ENCODE results near the gene SEMA3G.

The SEMA3G gene

DNA sequence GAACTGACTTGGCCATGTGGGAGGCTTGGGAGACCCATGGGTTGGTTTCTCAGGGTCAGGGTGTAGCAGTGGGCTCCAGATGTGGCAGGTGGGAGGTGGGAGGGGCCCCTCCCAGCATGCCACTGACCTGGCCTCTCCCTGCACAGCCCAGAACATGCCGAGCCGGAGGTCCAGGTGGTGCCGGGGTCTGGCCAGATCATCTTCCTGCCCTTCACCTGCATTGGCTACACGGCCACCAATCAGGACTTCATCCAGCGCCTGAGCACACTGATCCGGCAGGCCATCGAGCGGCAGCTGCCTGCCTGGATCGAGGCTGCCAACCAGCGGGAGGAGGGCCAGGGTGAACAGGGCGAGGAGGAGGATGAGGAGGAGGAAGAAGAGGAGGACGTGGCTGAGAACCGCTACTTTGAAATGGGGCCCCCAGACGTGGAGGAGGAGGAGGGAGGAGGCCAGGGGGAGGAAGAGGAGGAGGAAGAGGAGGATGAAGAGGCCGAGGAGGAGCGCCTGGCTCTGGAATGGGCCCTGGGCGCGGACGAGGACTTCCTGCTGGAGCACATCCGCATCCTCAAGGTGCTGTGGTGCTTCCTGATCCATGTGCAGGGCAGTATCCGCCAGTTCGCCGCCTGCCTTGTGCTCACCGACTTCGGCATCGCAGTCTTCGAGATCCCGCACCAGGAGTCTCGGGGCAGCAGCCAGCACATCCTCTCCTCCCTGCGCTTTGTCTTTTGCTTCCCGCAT lies 42.3 kb upstream of the SEMA3G start:
- TF ChIP-seq TAF1 (IDR thresholded peaks at IDR 0.05; ENCODE audit: borderline replicate concordance, insufficient read depth, low read length), result no peak
- TF ChIP-seq FOXP2 (optimal IDR thresholded peaks at IDR 0.05; ENCODE audit: borderline replicate concordance, extremely low read depth, extremely low read length, insufficient read depth), result no peak
- TF ChIP-seq, protein P1, sequence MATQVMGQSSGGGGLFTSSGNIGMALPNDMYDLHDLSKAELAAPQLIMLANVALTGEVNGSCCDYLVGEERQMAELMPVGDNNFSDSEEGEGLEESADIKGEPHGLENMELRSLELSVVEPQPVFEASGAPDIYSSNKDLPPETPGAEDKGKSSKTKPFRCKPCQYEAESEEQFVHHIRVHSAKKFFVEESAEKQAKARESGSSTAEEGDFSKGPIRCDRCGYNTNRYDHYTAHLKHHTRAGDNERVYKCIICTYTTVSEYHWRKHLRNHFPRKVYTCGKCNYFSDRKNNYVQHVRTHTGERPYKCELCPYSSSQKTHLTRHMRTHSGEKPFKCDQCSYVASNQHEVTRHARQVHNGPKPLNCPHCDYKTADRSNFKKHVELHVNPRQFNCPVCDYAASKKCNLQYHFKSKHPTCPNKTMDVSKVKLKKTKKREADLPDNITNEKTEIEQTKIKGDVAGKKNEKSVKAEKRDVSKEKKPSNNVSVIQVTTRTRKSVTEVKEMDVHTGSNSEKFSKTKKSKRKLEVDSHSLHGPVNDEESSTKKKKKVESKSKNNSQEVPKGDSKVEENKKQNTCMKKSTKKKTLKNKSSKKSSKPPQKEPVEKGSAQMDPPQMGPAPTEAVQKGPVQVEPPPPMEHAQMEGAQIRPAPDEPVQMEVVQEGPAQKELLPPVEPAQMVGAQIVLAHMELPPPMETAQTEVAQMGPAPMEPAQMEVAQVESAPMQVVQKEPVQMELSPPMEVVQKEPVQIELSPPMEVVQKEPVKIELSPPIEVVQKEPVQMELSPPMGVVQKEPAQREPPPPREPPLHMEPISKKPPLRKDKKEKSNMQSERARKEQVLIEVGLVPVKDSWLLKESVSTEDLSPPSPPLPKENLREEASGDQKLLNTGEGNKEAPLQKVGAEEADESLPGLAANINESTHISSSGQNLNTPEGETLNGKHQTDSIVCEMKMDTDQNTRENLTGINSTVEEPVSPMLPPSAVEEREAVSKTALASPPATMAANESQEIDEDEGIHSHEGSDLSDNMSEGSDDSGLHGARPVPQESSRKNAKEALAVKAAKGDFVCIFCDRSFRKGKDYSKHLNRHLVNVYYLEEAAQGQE (IDR thresholded peaks at IDR 0.05; ENCODE audit: insufficient read depth in 1 of 2, low read depth in 2 of 2, low read length in 2 of 2), result no peak
- no peak for TF ChIP-seq POLR2AphosphoS5 (IDR thresholded peaks at IDR 0.05; ENCODE audit: low read depth, low read length)
- no peak for TF ChIP-seq SIN3A (IDR thresholded peaks at IDR 0.05; ENCODE audit: borderline replicate concordance, insufficient read depth, low read length)

- TF ChIP-seq FOXP2 (optimal IDR thresholded peaks at IDR 0.05; ENCODE audit: borderline replicate concordance, extremely low read depth, extremely low read length, insufficient read depth) (no peak), SIN3A (IDR thresholded peaks at IDR 0.05; ENCODE audit: borderline replicate concordance, insufficient read depth, low read length) (no peak), TAF1 (IDR thresholded peaks at IDR 0.05; ENCODE audit: borderline replicate concordance, insufficient read depth, low read length) (no peak), POLR2AphosphoS5 (IDR thresholded peaks at IDR 0.05; ENCODE audit: low read depth, low read length) (no peak)
- TF ChIP-seq, protein P1 (IDR thresholded peaks at IDR 0.05; ENCODE audit: insufficient read depth in 1 of 2, low read depth in 2 of 2, low read length in 2 of 2), result no peak
Measured at GRCh38 chr3:52484680-52485461, 40.0 kb upstream of the SEMA3G start.

GRCh38 chr3:52483577-52484381 lies 38.9 kb upstream of the SEMA3G start:
- TF ChIP-seq FOXP2 (optimal IDR thresholded peaks at IDR 0.05; ENCODE audit: borderline replicate concordance, extremely low read depth, extremely low read length, insufficient read depth), result no peak
- TF ChIP-seq TAF1 (IDR thresholded peaks at IDR 0.05; ENCODE audit: borderline replicate concordance, insufficient read depth, low read length), result no peak
- no peak for TF ChIP-seq SIN3A (IDR thresholded peaks at IDR 0.05; ENCODE audit: borderline replicate concordance, insufficient read depth, low read length)
- TF ChIP-seq, protein P1 (IDR thresholded peaks at IDR 0.05; ENCODE audit: insufficient read depth in 1 of 2, low read depth in 2 of 2, low read length in 2 of 2), result no peak
- TF ChIP-seq POLR2AphosphoS5 (IDR thresholded peaks at IDR 0.05; ENCODE audit: low read depth, low read length), result no peak

- TF ChIP-seq POLR2AphosphoS5 (IDR thresholded peaks at IDR 0.05; ENCODE audit: low read depth, low read length) (no peak), FOXP2 (optimal IDR thresholded peaks at IDR 0.05; ENCODE audit: borderline replicate concordance, extremely low read depth, extremely low read length, insufficient read depth) (no peak), TAF1 (IDR thresholded peaks at IDR 0.05; ENCODE audit: borderline replicate concordance, insufficient read depth, low read length) (no peak), SIN3A (IDR thresholded peaks at IDR 0.05; ENCODE audit: borderline replicate concordance, insufficient read depth, low read length) (no peak)
- TF ChIP-seq, protein P1 (IDR thresholded peaks at IDR 0.05; ENCODE audit: insufficient read depth in 1 of 2, low read depth in 2 of 2, low read length in 2 of 2), result no peak
Measured at GRCh38 chr3:52483081-52483480, 38.2 kb upstream of the SEMA3G start.
